Cardiac muscle cell (in vitro differentiated cells and primary cell): ENCODE results near the gene KCNQ1. TPM values are rescaled to one million over a fixed set of nuclear protein-coding genes. Genes with fewer than 3 reads are reported as not detected.

Experiments
- DNase-seq, 2 donors: peaks; one replicate each; pipeline versions ENCODE4 v3.0.0 to v3.0.0-alpha.2; 2010 to 2017; ENCODE audit warnings: low read depth in 1 of 2, low spot score in 1 of 2
- H3K27ac ChIP-seq: fragments of 200-600 bp; sonication (generic); 2 replicates; pipeline ENCODE4 v1.5.1; 2016
- H3K27me3 ChIP-seq: fragments of 200-600 bp; sonication (generic); 2 replicates; pipeline ENCODE4 v1.6.0; 2016; ENCODE audit warnings: control low read depth
- H3K36me3 ChIP-seq: fragments of 200-600 bp; sonication (generic); 2 replicates; pipeline ENCODE4 v1.5.1; 2016; ENCODE audit warnings: control low read depth
- H3K4me1 ChIP-seq: fragments of 200-600 bp; sonication (generic); 2 replicates; pipeline ENCODE4 v1.8.1; 2017; ENCODE audit warnings: low read depth, mild to moderate bottlenecking, mixed run types
- H3K4me3 ChIP-seq: fragments of 200-600 bp; sonication (generic); 2 replicates; pipeline ENCODE4 v1.5.1; 2016; ENCODE audit warnings: mild to moderate bottlenecking
- H3K9me3 ChIP-seq: fragments of 200-600 bp; sonication (generic); 2 replicates; pipeline ENCODE4 v1.5.1; 2017; ENCODE audit warnings: low read depth, mild to moderate bottlenecking, control low read depth
- CTCF ChIP-seq: IDR thresholded peaks from 2 replicates; pipeline ENCODE4 v1.5.1; 2012; ENCODE audit warnings: low read depth, mild to moderate bottlenecking, low read length
- polyA plus RNA-seq: library from polyadenylated mRNA; unstranded; fragments of >200 nt; fragmentation: Nextera tagmentation; extraction: Ambion mirVana; gene quantifications from 2 replicates; pipeline ENCODE4 v1.2.1, GENCODE V29; 2016
- total RNA-seq: library from RNA; depleted of rRNA; stranded (reverse); fragments of >200 nt; gene quantifications from 2 replicates; pipeline ENCODE4 v1.2.3, GENCODE V29; 2016

KCNQ1 gene
- total and polyA plus RNA-seq, 2 experiments from 2014 or later, result 13.9 to 18.6 TPM

GRCh38 chr11:2666401-2666741 is 221.6 kb downstream of the KCNQ1 start:
- Histone ChIP-seq H3K4me1 (peaks cover 10% of the 10 kb centered on the region), H3K36me3 (no peaks in the 10 kb centered on the region), H3K9me3 (no peaks in the 10 kb centered on the region), H3K4me3 (no peak overlapping the region), H3K27ac (no peak overlapping the region), H3K27me3 (no peaks in the 10 kb centered on the region)
- peak; percentile 39 to 51 for DNase-seq
- TF ChIP-seq CTCF, result no peak

- no peak overlapping the region for H3K4me3 ChIP-seq
- H3K27ac ChIP-seq, result no peak overlapping the region
- no peaks in the 10 kb centered on the region for H3K36me3 ChIP-seq
- H3K9me3 ChIP-seq, result no peaks in the 10 kb centered on the region
- peaks cover 10% of the 10 kb centered on the region for H3K4me1 ChIP-seq
- H3K27me3 ChIP-seq, result no peaks in the 10 kb centered on the region
- no peak for TF ChIP-seq CTCF
- DNase-seq, result peak in 1 of 2 donors; percentile 15
These were observed 222.2 kb downstream of the KCNQ1 start for GRCh38 chr11:2666828-2667570.

GRCh38 chr11:2667940-2668339 is 223.1 kb downstream of the KCNQ1 start:
- Histone ChIP-seq H3K4me3 (no peak overlapping the region), H3K9me3 (no peaks in the 10 kb centered on the region), H3K36me3 (no peaks in the 10 kb centered on the region), H3K27me3 (no peaks in the 10 kb centered on the region), H3K27ac (no peak overlapping the region), H3K4me1 (peaks cover 10% of the 10 kb centered on the region)
- DNase-seq, result no peak
- TF ChIP-seq CTCF, result no peak

GRCh38 chr11:2668876-2669275 is 224.1 kb downstream of the KCNQ1 start:
- Histone ChIP-seq H3K27ac (no peak overlapping the region), H3K9me3 (no peaks in the 10 kb centered on the region), H3K36me3 (no peaks in the 10 kb centered on the region), H3K27me3 (no peaks in the 10 kb centered on the region), H3K4me3 (no peak overlapping the region), H3K4me1 (peaks cover 10% of the 10 kb centered on the region)
- DNase-seq, result no peak
- no peak for TF ChIP-seq CTCF

- H3K27ac ChIP-seq, result no peak overlapping the region
- H3K27me3 ChIP-seq, result no peaks in the 10 kb centered on the region
- no peak overlapping the region for H3K4me3 ChIP-seq
- no peaks in the 10 kb centered on the region for H3K9me3 ChIP-seq
- DNase-seq, result no peak
- no peak for TF ChIP-seq CTCF
- H3K36me3 ChIP-seq, result no peaks in the 10 kb centered on the region
- H3K4me1 ChIP-seq, result peaks cover 12% of the 10 kb centered on the region
These were observed 225.0 kb downstream of the KCNQ1 start for GRCh38 chr11:2669634-2670469.
